NCI-H1092 treated with DMSO at 0.1 percent for 48 hours (cell line): ENCODE measurements around the gene TAS2R3.

Experiments
- DNase-seq: peaks from one replicate; lab custom pipeline; 2025; lab: John Stamatoyannopoulos, UW

Gene TAS2R3

GRCh38 chr7:141785706-141786552 lies 22.0 kb downstream of the TAS2R3 start:
- DNase-seq: peak; percentile 70

- DNase-seq: no peak
Observed at GRCh38 chr7:141788296-141788695, 24.4 kb downstream of the TAS2R3 start.

- DNase-seq: no peak
Observed at GRCh38 chr7:141789917-141790316, 26.0 kb downstream of the TAS2R3 start, which contains the start of gene TAS2R5. TSS of gene TAS2R5 (plus strand) at chr7:141790217. CDS start at chr7:141790362, 145 bp downstream.

- no peak for DNase-seq
Observed at GRCh38 chr7:141792526-141792925, 28.6 kb downstream of the TAS2R3 start.
